Neural crest cell (in vitro differentiated cells): Measurements from ENCODE around the gene PELO. TPM values are rescaled to one million over a fixed set of nuclear protein-coding genes. Genes with fewer than 3 reads are reported as not detected.

ENCODE experiments used
- DNase-seq: peaks from one replicate; pipeline ENCODE4 v3.0.0; 2021; ENCODE audit warnings: low read depth, mixed read lengths, low spot score
- H3K27ac Mint-ChIP-seq: one replicate; pipeline ENCODE4 v1.8.0; 2021; ENCODE audit warnings: mild to moderate bottlenecking, mixed read lengths; ENCODE audit not compliant: unreplicated experiment
- H3K27me3 Mint-ChIP-seq: 2 replicates; pipeline ENCODE4 v1.8.0; 2021; ENCODE audit warnings: low read depth, mild to moderate bottlenecking, mixed read lengths
- H3K36me3 Mint-ChIP-seq: 2 replicates; pipeline ENCODE4 v1.8.0; 2021; ENCODE audit warnings: low read depth, mild to moderate bottlenecking, mixed read lengths
- H3K4me1 Mint-ChIP-seq: 2 replicates; pipeline ENCODE4 v1.8.0; 2021; ENCODE audit warnings: mixed read lengths
- H3K4me3 Mint-ChIP-seq: one replicate; pipeline ENCODE4 v1.8.0; 2021; ENCODE audit warnings: mild to moderate bottlenecking, mixed read lengths
- H3K9me3 Mint-ChIP-seq: 2 replicates; pipeline ENCODE4 v1.8.0; 2021; ENCODE audit warnings: mixed read lengths
- CTCF ChIP-seq: fragments of 200-600 bp; sonication (generic); conservative IDR thresholded peaks from 2 replicates; pipeline ENCODE4 v1.5.0; 2021; ENCODE audit warnings: antibody characterized with exemption, mild to moderate bottlenecking
- total RNA-seq: library from RNA; stranded (reverse); gene quantifications from 2 replicates; pipeline ENCODE4 v1.2.1, GENCODE V29; 2021

Gene PELO
- total RNA-seq, 1 donor from 2014 or later: 11.8 TPM

- H3K36me3 Mint-ChIP-seq: peaks cover 5% of the 10 kb centered on the region
- peaks cover 19% of the 10 kb centered on the region for H3K4me1 Mint-ChIP-seq
- peaks cover 9% of the 10 kb centered on the region for H3K9me3 Mint-ChIP-seq
- DNase-seq: no peak
- H3K27me3 Mint-ChIP-seq: no peaks in the 10 kb centered on the region
- H3K4me3 Mint-ChIP-seq: no peak overlapping the region
- H3K27ac Mint-ChIP-seq: no peak overlapping the region
- no peak for TF ChIP-seq CTCF
Observed at GRCh38 chr5:52831786-52832511, 44.2 kb downstream of the PELO start.

GRCh38 chr5:52834320-52834719 is 46.6 kb downstream of the PELO start:
- H3K36me3 Mint-ChIP-seq: no peaks in the 10 kb centered on the region
- DNase-seq: no peak
- no peak for TF ChIP-seq CTCF

GRCh38 chr5:52837068-52837467 is 49.4 kb downstream of the PELO start:
- TF ChIP-seq CTCF: no peak
- H3K36me3 Mint-ChIP-seq: no peaks in the 10 kb centered on the region
- H3K9me3 Mint-ChIP-seq: peaks cover 3% of the 10 kb centered on the region
- no peaks in the 10 kb centered on the region for H3K27me3 Mint-ChIP-seq
- peak overlapping the region; percentile 68 for H3K27ac Mint-ChIP-seq
- no peak overlapping the region for H3K4me3 Mint-ChIP-seq
- H3K4me1 Mint-ChIP-seq: peaks cover 22% of the 10 kb centered on the region
- peak; percentile 6 for DNase-seq

More at GRCh38 chr5:52834320-52834719, 46.6 kb downstream of the PELO start:
- H3K4me3 Mint-ChIP-seq: no peak overlapping the region
- no peaks in the 10 kb centered on the region for H3K27me3 Mint-ChIP-seq
- H3K27ac Mint-ChIP-seq: no peak overlapping the region
- H3K9me3 Mint-ChIP-seq: peaks cover 3% of the 10 kb centered on the region
- H3K4me1 Mint-ChIP-seq: peaks cover 28% of the 10 kb centered on the region

Other genes starting within 250 kb of the PELO start
- 2.2 and 3.0 TPM in 2 replicates for gene ITGA1, start within 50 bp of the PELO start, total RNA-seq
- gene ITGA2, start 201.4 kb downstream of the PELO start, total RNA-seq: 1.7 and 2.0 TPM in 2 replicates